Skin epidermis (tissue), 12 donors: ENCODE results near the gene CSRP1.
A peak's percentile ranks its signal among the peaks of the same experiment; 100 is the strongest.

Source experiments
- H3K27ac ChIP-seq, 21 experiments: fragments of 200-600 bp; sonication (generic) in 11 of 21; one replicate each; pipeline ENCODE4 v1.5.0; 2020; ENCODE audit warnings: mild to moderate bottlenecking in 3 of 21, inconsistent platforms in 2 of 21, moderate library complexity in 2 of 21
- H3K4me3 ChIP-seq, 7 experiments: fragments of 200-600 bp; sonication (generic) in 2 of 7; one replicate each; pipeline ENCODE4 v1.5.0; 2020; ENCODE audit warnings: inconsistent platforms in 2 of 7, mild to moderate bottlenecking in 2 of 7, moderate library complexity in 1 of 7

The CSRP1 gene

DNA sequence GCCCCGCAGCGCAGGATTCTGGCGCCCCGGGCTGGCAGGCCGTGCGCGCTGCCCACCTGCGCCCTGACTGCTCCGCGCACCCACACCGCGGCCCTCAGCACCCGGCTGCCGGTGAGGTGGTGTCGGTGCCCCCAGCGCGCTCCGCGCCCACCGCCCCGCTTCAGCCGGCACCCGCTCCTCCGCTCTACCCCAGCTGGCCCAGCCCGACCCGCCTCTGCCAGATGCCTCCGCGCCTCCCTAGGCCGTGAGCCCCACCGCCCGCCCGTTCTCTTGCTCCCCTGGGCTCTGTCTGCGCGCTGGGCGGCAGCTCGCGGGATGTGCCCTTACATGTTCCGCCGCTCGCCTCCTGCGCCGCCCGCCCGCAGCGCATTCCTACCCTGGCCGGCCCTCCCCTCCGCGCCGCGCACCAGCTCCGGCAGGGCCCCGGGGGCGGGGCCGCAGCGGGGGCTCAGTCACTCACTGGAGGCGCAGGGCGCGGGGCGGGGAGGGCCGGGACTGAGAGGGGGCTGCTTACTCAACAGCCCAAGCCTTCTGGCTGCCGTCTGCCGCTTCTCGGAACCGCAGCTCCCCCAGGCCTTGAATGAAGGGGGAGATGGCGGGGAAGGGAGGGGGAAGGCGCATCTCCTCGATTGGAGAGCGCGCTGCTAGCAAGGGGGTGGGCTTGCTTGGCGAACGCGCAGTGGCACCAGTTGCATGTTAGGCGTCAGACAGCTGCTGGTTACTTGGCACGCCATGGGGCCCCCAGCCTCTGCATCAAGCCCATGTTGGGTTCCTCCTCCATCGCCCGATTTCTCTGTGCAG lies 37.9 kb downstream of the CSRP1 start, which contains the start of gene PHLDA3:
Gene PHLDA3, minus strand, starts transcription at position 345 of the 801 bp plus-strand sequence. CDS start 402 bp downstream, outside the sequence.
- peak within 1 kb of the TSS; percentile 76 to 99 (median 95) for H3K27ac ChIP-seq
- peak within 1 kb of the TSS; percentile 53 to 87 (median 75) for H3K4me3 ChIP-seq

DNA sequence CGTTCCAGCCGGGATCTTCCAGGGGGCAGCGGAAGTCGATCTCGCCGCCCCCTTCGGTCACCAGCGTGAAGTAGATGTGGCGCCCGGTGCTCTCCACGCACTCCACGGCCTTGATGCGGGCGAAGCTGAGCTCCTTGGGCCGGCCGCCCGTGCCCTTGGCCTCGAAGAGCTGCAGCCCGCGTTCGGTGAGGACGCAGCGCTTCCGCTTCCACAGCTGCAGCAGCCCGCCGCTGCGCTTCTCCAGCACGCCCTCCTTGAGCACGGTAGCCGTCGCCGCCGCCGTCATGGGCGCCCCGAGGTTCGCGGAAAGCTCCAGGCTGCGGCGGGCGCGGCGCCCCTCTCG lies 38.5 kb downstream of the CSRP1 start:
- Histone ChIP-seq H3K4me3 (peak overlapping the region; percentile 53 to 87 (median 75)), H3K27ac (peak overlapping the region; percentile 76 to 99 (median 95))

DNA sequence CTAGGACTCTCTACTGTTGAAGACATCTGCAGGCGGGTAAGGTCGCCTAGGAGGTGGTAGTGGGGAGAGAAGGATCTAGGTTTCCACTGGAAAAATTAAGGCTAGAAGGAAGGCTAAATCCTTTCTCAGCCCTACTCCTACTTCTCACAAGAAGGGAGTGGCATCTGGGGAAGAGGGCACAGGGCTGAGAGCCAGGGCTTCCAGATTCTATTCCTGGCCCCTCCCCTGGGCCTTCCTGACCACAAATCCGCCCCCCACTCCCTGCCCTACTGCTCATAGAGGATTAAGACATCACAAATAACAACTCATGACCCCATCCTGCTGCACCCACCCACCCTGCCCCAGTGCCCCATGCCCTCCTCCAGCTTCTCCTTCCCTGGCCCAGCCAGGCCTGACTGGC lies 40.4 kb downstream of the CSRP1 start:
- peak overlapping the region; percentile 53 to 87 (median 75) for H3K4me3 ChIP-seq
- peak overlapping the region in 17 of 21 experiments; percentile 31 to 99 (median 94) for H3K27ac ChIP-seq

DNA sequence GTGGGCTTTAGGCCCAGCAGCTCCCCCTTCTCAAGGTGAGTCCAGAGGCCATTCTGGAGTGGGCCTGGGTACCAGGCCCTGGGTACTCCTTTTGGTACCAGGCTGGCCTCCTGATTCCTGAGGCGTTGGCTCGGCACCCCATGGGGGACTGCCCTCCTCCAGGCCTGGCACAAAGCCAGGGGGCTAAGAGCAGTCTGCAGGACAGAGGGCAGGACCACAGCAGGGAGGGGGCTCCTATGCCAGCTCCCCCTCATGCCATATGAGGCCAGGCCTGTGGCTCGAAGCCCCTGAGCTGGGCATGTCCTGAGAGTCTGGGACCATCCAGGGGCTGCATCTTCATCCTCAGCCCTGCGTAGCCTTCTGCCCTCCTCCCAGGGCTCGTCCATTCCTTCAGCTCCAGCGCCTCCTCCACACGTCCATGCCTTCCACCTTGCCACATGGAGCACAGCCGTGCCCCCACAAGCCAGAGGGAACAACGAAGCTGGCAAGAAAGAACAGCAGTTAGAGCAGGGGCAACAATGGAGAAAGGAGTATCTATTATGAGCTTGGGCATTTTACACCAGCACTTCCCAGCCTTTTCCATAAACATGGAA lies 41.1 kb downstream of the CSRP1 start:
- Histone ChIP-seq H3K27ac (peak overlapping the region in 15 of 21 experiments; percentile 41 to 99 (median 94)), H3K4me3 (peak overlapping the region; percentile 53 to 87 (median 75))

DNA sequence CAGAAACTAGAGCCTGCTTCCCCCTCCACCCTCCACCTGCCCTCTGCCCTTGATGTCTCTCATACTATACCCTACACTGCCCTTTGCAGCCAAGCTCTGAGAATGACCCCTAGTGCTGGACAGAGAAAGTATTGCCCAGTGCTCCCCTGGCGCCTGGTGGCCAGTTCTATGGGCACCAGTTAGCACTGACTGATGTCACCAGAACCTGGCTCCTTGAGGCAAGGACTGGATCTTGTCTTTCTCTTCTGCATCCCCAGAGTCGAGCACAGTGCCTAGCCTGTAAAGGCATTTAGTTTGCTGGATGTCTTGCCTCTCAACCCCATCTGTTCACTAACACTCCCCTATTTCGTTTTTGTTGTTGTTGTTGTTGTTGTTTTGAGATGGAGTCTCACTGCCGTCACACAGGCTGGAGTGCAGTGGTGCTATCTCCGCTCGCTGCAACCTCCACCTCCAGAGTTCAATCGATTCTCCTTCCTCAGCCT lies 43.8 kb downstream of the CSRP1 start:
- H3K27ac ChIP-seq, result peak overlapping the region in 16 of 21 experiments; percentile 55 to 97 (median 85)
- H3K4me3 ChIP-seq, result no peak overlapping the region

DNA sequence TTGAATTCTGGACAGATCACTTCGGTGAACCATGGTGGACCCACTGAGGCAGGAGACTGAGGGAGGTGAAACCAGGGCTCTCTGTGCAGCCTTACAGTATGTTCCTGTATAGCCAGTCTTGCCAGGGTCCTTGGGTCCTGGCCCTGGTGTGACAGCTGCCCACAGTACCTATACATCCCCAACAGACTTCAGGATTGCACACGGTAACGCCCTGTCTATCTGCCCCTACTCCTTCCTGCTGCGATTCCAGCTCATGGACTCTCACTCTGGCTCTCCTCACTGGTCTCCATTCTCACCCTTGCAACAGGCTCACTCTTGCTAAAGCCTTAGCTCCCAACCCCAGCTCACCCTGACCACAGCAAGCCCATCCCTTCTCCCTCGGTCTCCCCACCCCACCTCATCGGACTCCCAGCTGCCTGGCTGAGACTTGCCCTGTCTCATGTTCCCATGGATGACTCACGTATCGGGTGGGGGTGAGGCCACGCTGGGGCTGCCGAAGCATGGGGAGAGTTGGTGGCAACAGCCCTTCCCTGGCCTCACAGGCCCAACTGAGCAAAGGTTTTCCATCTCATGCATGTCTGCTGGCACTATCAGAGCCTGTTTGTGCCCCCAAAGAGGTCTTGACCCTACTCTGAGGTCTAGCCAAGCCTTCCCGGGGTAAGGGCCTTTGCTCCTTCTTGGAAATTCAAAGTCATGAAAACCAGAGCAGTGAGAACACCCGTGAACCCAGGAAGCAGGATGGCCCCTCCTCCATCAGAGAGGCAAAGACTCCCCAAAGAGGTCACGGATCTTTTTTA lies 45.1 kb downstream of the CSRP1 start:
- H3K4me3 ChIP-seq, result no peak overlapping the region
- H3K27ac ChIP-seq, result peak overlapping the region in 20 of 21 experiments; percentile 47 to 97 (median 84)

DNA sequence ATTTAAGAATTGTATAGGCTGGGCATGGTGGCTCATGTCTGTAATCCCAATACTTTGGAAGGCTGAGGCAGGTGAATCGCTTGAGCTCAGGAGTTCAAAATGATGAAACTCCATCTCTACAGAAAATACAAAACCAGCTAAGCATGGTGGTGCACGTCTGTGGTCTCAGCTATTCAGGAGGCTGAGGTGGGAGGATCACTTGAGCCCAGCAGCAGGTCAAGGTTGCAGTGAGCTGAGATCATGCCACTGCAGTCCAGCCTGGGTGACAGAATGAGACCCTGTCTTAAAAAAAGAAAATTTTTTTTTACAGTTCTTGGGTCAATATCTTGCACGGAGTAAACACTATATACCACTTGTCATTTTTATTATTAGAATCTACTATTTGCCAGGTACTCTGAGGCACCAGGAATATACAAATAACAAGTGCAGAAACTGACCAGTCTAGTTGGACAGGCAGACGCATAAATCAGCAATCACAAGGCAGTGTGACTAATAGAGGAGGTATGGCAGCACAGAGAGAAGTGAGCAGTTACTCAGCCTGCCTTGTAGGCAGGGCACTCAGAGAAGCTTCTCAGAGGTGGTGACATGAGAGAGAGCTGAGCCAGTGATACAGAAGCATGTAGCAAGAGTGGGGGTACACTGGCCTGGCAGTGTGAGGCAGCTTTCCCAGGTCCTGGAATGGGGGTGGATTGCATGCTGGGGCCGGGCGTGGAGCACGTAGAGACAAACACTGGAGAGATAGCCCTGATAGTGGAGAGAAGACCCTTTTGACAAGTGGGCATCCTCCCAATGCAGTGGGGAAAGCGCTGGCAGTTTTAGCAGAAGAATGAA lies 45.9 kb downstream of the CSRP1 start:
- peak overlapping the region in 20 of 21 experiments; percentile 47 to 97 (median 84) for H3K27ac ChIP-seq
- H3K4me3 ChIP-seq, result no peak overlapping the region

DNA sequence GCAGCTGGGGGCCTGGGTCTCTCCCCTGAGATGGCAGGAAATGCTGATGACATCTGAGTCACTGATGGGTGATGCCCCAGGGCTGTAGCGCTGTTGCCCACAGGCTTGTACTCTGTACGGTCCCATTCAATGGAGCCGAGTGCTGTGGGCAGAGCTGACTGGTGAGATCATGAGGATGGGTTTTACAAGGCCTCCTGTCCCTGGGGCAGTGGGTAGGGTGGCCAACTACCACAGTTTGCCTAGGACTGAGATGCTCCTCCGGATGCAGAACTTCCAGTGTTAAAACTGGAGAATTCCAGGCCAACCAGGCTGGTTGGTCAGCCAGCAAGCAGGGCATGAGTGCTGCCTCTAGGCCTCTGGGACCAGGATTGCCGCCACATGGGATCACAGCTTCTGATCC lies 47.1 kb downstream of the CSRP1 start:
- Histone ChIP-seq H3K27ac (peak overlapping the region in 6 of 21 experiments; percentile 2 to 94 (median 54)), H3K4me3 (no peak overlapping the region)

DNA sequence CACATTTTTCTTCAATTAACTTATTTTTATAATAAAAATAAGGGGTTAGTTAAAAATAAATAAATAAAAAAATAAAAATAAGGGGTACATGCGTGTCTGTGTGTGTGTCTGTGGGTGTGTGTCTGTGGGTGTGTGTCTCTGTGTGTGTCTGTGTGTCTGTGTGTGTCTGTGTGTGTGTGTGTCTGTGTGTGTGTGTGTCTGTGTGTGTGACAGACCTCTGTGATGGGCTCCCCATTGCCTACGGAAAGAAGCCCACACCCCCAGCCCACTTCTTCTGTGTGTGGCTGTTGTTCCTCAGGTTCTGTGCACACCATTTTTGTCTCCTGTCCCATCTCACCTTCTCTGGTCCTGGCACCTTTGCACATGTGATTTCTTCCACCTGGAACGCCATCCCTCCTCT lies 47.9 kb downstream of the CSRP1 start:
- Histone ChIP-seq H3K27ac (no peak overlapping the region), H3K4me3 (no peak overlapping the region)

DNA sequence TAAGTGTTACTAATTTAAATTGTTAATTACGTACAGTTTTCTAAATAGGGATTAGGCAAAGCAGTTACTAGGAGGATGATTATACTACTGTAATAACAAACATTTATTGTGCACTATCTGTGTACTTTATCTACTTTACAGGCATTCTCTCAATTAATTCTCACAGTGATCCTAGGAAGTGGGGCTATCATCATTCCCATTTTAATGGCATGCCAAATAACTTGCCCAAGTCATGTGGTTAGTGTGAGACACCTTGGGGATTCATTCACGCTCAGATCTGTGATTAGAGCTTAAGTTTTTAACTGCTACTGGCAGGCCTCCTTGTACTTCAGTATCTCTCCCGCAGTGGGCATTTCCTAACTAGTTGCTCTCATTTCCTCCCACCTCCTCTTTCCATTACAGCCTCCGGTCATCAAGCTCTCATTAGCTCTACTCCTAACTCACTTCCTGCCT lies 49.4 kb downstream of the CSRP1 start:
- Histone ChIP-seq H3K4me3 (no peak overlapping the region), H3K27ac (peak overlapping the region in 17 of 21 experiments; percentile 6 to 80 (median 61))

DNA sequence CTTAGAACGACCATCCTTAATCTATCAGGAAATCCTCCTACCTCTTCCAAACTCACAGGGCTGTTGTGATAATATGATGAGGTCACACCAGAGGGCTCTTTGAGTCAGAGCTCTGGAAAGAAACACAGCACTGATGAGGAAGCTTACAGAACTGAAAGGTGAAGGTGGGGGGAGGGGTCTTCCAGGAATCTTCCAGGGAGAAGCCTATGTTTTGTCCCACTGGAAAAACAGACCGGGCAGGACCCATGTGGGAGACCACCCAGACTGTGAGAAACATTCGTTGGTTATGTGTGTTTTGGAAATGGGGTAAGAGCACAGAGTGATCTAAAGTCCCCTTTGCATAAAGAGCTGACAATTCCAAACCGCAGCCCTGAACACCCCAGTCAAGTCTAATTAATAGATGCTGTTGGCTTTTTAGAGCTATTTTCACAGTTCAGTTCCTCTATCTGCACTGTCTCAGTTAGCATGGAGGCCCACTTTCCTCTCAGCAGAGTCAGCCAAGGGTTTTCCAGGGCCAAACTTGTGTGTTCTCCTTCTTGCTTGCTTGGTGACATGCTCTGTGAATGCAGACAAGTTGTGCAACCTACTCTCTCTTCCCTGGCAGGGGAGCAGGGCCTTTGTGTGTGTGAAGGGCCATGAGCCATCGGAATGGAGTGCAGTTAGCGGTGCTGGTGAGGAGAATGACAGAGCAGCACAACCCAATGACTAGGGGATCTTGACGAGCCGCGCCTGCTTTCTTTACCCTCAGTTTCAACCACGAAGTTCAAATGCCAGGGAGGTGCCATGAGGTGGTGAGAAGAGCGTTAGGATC lies 50.2 kb downstream of the CSRP1 start:
- H3K27ac ChIP-seq, result peak overlapping the region in 19 of 21 experiments; percentile 6 to 80 (median 64)
- H3K4me3 ChIP-seq, result no peak overlapping the region

DNA sequence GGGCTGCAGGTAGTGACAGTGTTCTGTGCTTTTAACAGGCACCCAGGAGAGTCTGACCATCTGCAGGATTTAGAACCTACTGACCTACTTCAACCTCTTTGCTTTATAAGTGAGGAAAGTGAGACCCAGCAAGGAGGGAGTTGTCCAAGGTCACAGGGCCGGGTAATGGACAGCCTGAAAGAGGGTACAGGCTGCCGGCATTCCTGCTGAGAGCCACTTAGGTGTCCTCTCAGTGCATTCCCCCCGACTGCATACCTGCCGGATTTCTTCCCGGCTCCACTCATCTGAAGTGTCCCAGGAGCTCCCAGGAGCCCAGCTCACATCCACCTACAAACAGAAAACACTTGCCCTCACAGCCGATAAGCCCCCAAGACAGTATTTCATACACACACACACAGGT lies 51.8 kb downstream of the CSRP1 start:
- no peak overlapping the region for H3K4me3 ChIP-seq
- peak overlapping the region in 3 of 21 experiments; percentile 36 to 70 (median 58) for H3K27ac ChIP-seq

DNA sequence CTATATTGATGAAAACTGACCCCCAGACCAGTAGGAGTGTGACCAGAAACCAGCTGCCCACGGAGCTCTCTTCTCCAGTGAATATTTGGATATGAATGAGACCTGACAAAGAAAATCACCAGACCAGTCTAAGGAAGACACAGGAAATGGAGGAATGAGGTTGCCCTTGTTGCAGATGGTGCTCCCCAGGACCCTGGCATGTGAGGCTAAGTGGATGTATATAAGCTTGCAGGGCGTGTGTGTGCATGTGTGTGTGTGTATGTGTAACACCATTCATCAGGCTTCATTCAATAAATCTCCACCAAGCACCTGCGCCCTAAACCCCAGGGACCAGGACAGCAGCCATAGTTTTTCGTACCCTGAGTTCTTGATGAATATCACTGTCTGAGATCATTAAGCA lies 52.3 kb downstream of the CSRP1 start:
- Histone ChIP-seq H3K27ac (peak overlapping the region in 2 of 21 experiments; percentile 36 to 44), H3K4me3 (no peak overlapping the region)

DNA sequence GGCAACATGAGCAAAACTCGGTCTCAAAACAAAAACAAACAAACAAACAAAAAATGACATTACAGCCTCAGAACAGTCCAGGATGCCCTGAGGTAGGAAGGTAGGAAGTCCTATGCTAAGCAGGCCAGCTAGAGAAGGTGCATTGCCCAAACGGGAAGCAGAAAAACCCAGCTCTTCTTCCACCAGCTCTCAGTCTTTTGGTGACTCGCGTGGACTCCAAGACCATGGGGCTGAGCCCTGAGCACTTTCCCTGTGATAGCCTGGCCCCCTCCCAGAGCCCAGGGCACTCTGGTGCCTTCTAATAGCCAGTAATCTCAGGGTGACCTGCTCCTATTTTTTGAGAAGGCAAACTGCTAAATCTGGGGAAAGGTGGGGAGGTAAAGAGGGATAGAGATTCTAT lies 54.1 kb downstream of the CSRP1 start:
- Histone ChIP-seq H3K4me3 (no peak overlapping the region), H3K27ac (peak overlapping the region in 1 of 21 experiments; percentile 77)

DNA sequence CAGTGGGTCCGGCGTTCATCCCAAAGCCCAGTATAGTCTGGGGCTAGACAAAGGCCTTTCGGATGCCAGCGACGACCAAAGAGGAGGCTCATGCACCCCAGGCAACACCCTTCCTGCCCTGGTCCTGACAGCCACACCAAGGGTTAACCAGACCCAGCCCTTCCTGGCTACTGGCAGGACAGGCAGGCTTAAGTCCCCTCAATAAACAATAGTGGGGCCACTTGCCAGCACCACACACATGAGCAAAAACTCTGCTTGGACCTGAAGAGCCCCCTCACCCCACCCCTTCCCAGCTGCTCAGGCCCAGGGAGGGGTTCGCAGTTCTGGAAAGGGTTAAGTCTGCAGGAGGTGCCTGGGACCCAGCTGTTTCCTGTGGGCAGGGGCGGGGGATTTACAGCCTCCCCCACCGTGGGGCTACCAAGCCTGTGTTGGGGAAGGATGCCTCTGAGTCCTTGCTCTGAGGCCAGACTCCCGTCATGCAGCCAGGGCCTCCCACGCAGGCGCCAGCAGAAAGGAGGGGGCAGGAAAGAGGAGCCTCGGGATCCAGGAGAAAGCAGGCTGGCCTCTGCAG lies 56.1 kb downstream of the CSRP1 start:
- Histone ChIP-seq H3K4me3 (no peak overlapping the region), H3K27ac (peak overlapping the region in 14 of 21 experiments; percentile 3 to 65 (median 40))

DNA sequence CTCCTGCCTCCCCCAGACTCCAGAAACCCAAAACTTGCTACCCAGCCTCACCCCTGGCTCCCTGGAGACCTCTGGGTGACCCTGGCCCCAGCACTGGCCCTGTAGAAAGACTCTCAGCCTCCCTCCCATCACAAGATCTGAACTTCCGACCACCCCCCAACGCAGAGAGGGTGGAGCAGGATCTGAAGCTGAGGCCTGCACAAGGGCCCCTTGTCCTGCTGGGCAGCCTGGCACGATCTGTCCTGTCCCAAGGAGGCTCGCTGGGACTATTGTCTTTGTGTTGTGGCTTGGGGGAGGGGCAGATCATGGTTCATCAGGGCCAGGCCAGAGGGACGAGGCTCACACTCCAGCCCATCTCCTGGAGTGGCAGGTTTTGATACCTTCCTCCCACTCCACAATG lies 57.9 kb downstream of the CSRP1 start:
- H3K4me3 ChIP-seq, result no peak overlapping the region
- H3K27ac ChIP-seq, result peak overlapping the region in 4 of 21 experiments; percentile 1 to 58 (median 28)

DNA sequence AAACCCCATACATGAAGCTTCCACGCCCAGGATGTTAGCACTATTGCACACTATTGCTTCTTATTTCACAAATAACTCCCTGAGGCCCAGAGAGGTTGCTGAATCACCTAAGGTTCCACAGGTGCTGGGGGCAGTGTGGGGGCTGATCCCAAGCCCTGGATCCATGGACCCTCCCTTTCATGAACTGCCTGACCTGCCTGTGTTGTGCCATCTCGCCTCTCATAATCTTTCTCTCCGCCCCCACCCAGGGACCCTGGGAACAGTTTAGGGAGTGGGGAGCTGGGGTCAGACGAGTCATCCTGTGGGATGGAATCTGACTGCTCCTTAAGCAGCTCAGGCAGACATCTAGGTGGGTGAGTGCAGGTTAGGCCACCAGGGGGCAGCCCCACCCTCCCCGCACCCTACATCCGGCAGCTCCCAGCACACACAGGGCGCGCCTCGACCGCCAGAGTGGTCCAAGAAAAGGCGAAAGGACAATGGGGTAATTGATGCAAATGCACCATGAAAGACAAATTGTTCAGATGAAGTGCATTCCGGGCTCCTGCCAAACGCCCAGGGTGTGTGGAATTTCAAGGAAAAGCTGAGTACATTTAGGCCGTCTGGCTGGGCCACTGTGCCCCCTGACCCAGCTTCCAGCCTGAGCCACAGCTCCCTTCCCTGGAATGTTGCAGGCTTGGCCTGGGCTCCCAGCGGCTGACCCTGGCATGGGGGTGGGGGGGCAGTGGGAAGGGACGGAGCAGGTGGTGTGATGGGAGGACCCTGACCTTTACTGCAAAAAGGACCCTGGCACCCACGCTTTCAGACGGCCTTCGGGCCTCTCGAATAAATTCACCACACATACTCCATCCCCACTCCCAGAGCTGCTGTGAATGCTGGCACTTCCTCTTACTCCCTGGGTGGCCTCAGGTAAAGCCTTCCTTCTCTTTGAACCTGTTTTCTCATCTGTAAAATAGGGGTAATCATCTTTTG lies 58.7 kb downstream of the CSRP1 start:
- Histone ChIP-seq H3K27ac (peak overlapping the region in 5 of 21 experiments; percentile 1 to 44 (median 20)), H3K4me3 (no peak overlapping the region)
